HepG2 (cell line): ENCODE data around the gene TXNRD1. TPM values are rescaled to one million over a fixed set of nuclear protein-coding genes. Genes with fewer than 3 reads are reported as not detected.

Experiments
- ATAC-seq: fragments of 200-7000 bp; cut with Tn5 transposase; 3 replicates; pipeline ENCODE4 v1.9.1; 2020; ENCODE audit warnings: mild to moderate bottlenecking, moderate library complexity
- BruUV-seq: library from RNA; stranded (reverse); fragments of 400-500 nt; replicated peaks from 2 replicates; lab custom pipeline; 2021; lab: Mats Ljungman, UMichigan
- CTCF ChIA-PET: fragments of 300-600 bp; formaldehyde crosslinking; extraction: SDS; loops from one replicate; lab custom pipeline; 2021; ENCODE audit warnings: low total read pairs, inconsistent platforms, low intra/inter-chr PET ratio; lab: Yijun Ruan, JAX
- POLR2A ChIA-PET: fragments of 350-600 bp; sonication (Branson Sonifier 250); formaldehyde crosslinking; loops from one replicate; lab custom pipeline; 2020; ENCODE audit warnings: antibody characterized with exemption, inconsistent platforms; lab: Yijun Ruan, JAX
- DNase-seq: peaks from one replicate; pipeline ENCODE4 v3.0.0-alpha.2; 2015; ENCODE audit warnings: low spot score
- FAIRE-seq: peaks from 3 replicates; lab custom pipeline; 2011; peaks lifted over from hg19 to GRCh38; lab: Jason Lieb, UNC
- H2AFZ ChIP-seq: one replicate; pipeline ENCODE4 v1.6.1; 2011; ENCODE audit warnings: low read length, inconsistent platforms
- H3K27ac ChIP-seq: fragments of 300-600 bp; 3 replicates; pipeline ENCODE4 v1.8.0; 2011; ENCODE audit warnings: mixed run types, mild to moderate bottlenecking, mixed read lengths, low read length, inconsistent platforms; ENCODE audit not compliant: insufficient read depth; ENCODE audit errors: extremely low read length
- H3K27me3 ChIP-seq, 2 experiments: fragments of 200-600 bp in 1 of 2; 2 replicates in 1 of 2; 3 replicates in 1 of 2; pipeline versions ENCODE4 v1.6.0 to v1.8.0; 2011; ENCODE audit warnings: low read length in 2 of 2, mild to moderate bottlenecking in 2 of 2, moderate library complexity in 2 of 2, inconsistent platforms in 1 of 2; ENCODE audit not compliant: insufficient read depth in 2 of 2, control insufficient read depth in 1 of 2
- H3K36me3 ChIP-seq, 2 experiments: fragments of 200-600 bp in 1 of 2; replicated peaks in 1 of 2; 2 replicates in 1 of 2; 3 replicates in 1 of 2; pipeline versions ENCODE4 v1.5.1 to v1.8.0; 2011; ENCODE audit warnings: low read length in 2 of 2, inconsistent platforms in 1 of 2; ENCODE audit not compliant: insufficient read depth in 2 of 2, control insufficient read depth in 1 of 2
- H3K4me1 ChIP-seq: 2 replicates; pipeline ENCODE4 v1.5.1; 2012; ENCODE audit warnings: low read length, inconsistent platforms; ENCODE audit not compliant: insufficient read depth
- H3K4me2 ChIP-seq: 2 replicates; pipeline ENCODE4 v1.6.0; 2011; ENCODE audit warnings: low read depth, low read length, inconsistent platforms
- H3K4me3 ChIP-seq, 3 experiments: fragments of 200-600 bp in 1 of 3; sonication (generic), shearing (Covaris generic) in 1 of 3; replicated peaks in 1 of 3; 2 replicates each; pipeline ENCODE4 v1.5.1; 2011 to 2016; ENCODE audit warnings: low read length in 3 of 3, inconsistent platforms in 2 of 3, low read depth in 2 of 3, mild to moderate bottlenecking in 2 of 3, control low read depth in 1 of 3, mixed read lengths in 1 of 3; ENCODE audit not compliant: insufficient read depth in 1 of 3
- H3K79me2 ChIP-seq: one replicate; pipeline ENCODE4 v1.6.1; 2011; ENCODE audit warnings: low read length, inconsistent platforms; ENCODE audit not compliant: insufficient read depth
- H3K9ac ChIP-seq: 2 replicates; pipeline ENCODE4 v1.6.0; 2011; ENCODE audit warnings: mild to moderate bottlenecking, low read depth, low read length, inconsistent platforms; ENCODE audit not compliant: insufficient read depth
- H3K9me3 ChIP-seq: 2 replicates; pipeline ENCODE4 v1.5.1; 2012; ENCODE audit warnings: mild to moderate bottlenecking, low read length
- H4K20me1 ChIP-seq: 2 replicates; pipeline ENCODE4 v1.6.0; 2011; ENCODE audit warnings: inconsistent platforms, mild to moderate bottlenecking, low read length, moderate library complexity; ENCODE audit not compliant: insufficient read depth
- CCDC6 ChIP-seq: sonication (generic); formaldehyde crosslinking; IDR thresholded peaks from 2 replicates; pipeline ENCODE4 v1.8.1; 2022; ENCODE audit warnings: mild to moderate bottlenecking, missing genetic modification reagents, moderate library complexity
- E2F1 ChIP-seq: sonication (generic); formaldehyde crosslinking; IDR thresholded peaks from 2 replicates; pipeline ENCODE4 v1.5.0; 2020; ENCODE audit warnings: missing genetic modification reagents
- KAT8 ChIP-seq: IDR thresholded peaks from 2 replicates; pipeline ENCODE4 v1.6.1; 2016; ENCODE audit warnings: missing genetic modification reagents, missing compliant biosample characterization
- MED1 ChIP-seq: sonication (generic); formaldehyde crosslinking; IDR thresholded peaks from 2 replicates; pipeline ENCODE4 v1.4.0; 2020; ENCODE audit warnings: missing genetic modification reagents
- MYNN ChIP-seq: sonication (generic); formaldehyde crosslinking; IDR thresholded peaks from 2 replicates; pipeline ENCODE4 v1.4.0; 2020; ENCODE audit warnings: mild to moderate bottlenecking, low read depth, missing genetic modification reagents
- ONECUT2 ChIP-seq: sonication (generic); formaldehyde crosslinking; IDR thresholded peaks from 2 replicates; pipeline ENCODE4 v1.4.0; 2020; ENCODE audit warnings: missing genetic modification reagents
- TBX2 ChIP-seq: sonication (generic); formaldehyde crosslinking; IDR thresholded peaks from 2 replicates; pipeline ENCODE4 v1.5.0; 2020; ENCODE audit warnings: missing genetic modification reagents, mild to moderate bottlenecking, borderline replicate concordance
- TCF7 ChIP-seq: sonication (generic); IDR thresholded peaks from 2 replicates; pipeline ENCODE4 v1.6.1; 2016; ENCODE audit warnings: antibody characterized with exemption, low read depth
- U2AF2 ChIP-seq: fragments of 200-400 bp; formaldehyde crosslinking; IDR thresholded peaks from 2 replicates; pipeline ENCODE4 v1.6.1; 2017; ENCODE audit warnings: low read depth, mild to moderate bottlenecking, low read length
- ZNF292 ChIP-seq: sonication (generic); formaldehyde crosslinking; IDR thresholded peaks from 2 replicates; pipeline ENCODE4 v1.8.1; 2022; ENCODE audit warnings: mild to moderate bottlenecking, low read depth, missing genetic modification reagents, borderline replicate concordance
- ZNF34 ChIP-seq: sonication (generic); formaldehyde crosslinking; IDR thresholded peaks from 2 replicates; pipeline ENCODE4 v1.4.0; 2020; ENCODE audit warnings: mild to moderate bottlenecking, missing genetic modification reagents, borderline replicate concordance
- ZNF446 ChIP-seq: sonication (generic); formaldehyde crosslinking; IDR thresholded peaks from 2 replicates; pipeline ENCODE4 v1.5.0; 2020; ENCODE audit warnings: mild to moderate bottlenecking, missing genetic modification reagents
- ZNF570 ChIP-seq: sonication (generic); formaldehyde crosslinking; IDR thresholded peaks from 2 replicates; pipeline ENCODE4 v1.4.0; 2020; ENCODE audit warnings: mild to moderate bottlenecking, missing genetic modification reagents, borderline replicate concordance
- ZNF619 ChIP-seq: sonication (generic); formaldehyde crosslinking; IDR thresholded peaks from 2 replicates; pipeline ENCODE4 v1.4.0; 2020; ENCODE audit warnings: mild to moderate bottlenecking, missing genetic modification reagents
- ZNF672 ChIP-seq: sonication (generic); formaldehyde crosslinking; IDR thresholded peaks from 2 replicates; pipeline ENCODE4 v1.8.1; 2022; ENCODE audit warnings: missing genetic modification reagents
- ZSCAN22 ChIP-seq: sonication (generic); formaldehyde crosslinking; IDR thresholded peaks from 2 replicates; pipeline ENCODE4 v1.4.0; 2020; ENCODE audit warnings: mild to moderate bottlenecking, missing genetic modification reagents
- ZZZ3 ChIP-seq: sonication (generic); formaldehyde crosslinking; IDR thresholded peaks from 2 replicates; pipeline ENCODE4 v1.4.0; 2020; ENCODE audit warnings: missing genetic modification reagents, mild to moderate bottlenecking, borderline replicate concordance
- WGBS: methylation state at CpG from one replicate; pipeline ENCODE4 v1.1.6; 2017; ENCODE audit warnings: low lambda C conversion rate; 5-methylcytosine and 5-hydroxymethylcytosine counted together
- in situ Hi-C: cut with HindIII; loops from 2 replicates; pipeline ENCODE4 v1.10.0; 2017; ENCODE audit warnings: low pct_unique_long_range_greater_than_20kb; ENCODE audit not compliant: extremely low pct_ligation_motif_present
- intact Hi-C: fragments of 100-400 bp; cut with micrococcal nuclease; formaldehyde crosslinking; loops from one replicate; pipeline ENCODE4 v1.10.0; 2022; ENCODE audit not compliant: unreplicated experiment
- polyA plus RNA-seq, 8 experiments: library from polyadenylated mRNA; depleted of rRNA in 3 of 8; stranded (reverse) in 7 of 8; unstranded in 1 of 8; fragments of >200 nt; fragmentation: Illumina TruSeq in 4 of 8; extraction: Trizol in 4 of 8; gene quantifications; 2 replicates each; pipeline versions ENCODE4 v1.2.1 to v1.2.3, GENCODE V29; 2011 to 2016; ENCODE audit warnings: low read depth in 4 of 8, missing spikeins in 1 of 8, mixed read lengths in 1 of 8; ENCODE audit not compliant: insufficient read depth in 1 of 8
- total RNA-seq, 5 experiments: library from RNA; depleted of rRNA; stranded (reverse); fragments of >200 nt; fragmentation: Illumina TruSeq; extraction: Trizol; gene quantifications; 2 replicates each; pipeline ENCODE4 v1.2.3, GENCODE V29; 2016; ENCODE audit warnings: low read depth in 1 of 5

TXNRD1 gene
- total and polyA plus RNA-seq, 2 of the 13 experiments (the other 11 are each of a cell fraction or from before 2014, with no cell fraction given) = 54.0 to 190 TPM

DNA sequence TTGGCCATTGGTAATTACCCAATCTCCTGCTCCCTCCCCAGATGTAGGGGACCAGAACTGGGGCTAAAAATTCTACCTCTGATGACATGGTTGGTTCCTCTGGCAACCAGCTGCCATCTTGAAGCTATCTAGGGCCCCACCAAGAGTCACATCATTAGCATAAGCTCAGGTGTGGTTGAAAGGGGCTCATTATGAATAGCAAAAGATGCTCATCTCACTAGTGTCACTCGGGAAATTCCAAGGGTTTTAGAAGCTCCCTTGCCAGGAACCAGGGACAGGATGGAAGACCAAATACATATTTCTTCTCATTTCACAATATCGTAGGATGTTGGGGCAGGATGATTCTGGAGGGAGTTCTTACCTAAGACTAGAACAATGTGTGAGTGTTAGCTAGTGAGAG lies 126.6 kb downstream of the TXNRD1 start:
- H3K27ac ChIP-seq = no peak overlapping the region
- H3K4me1 ChIP-seq = no peaks in the 10 kb centered on the region
- H3K9me3 ChIP-seq = no peaks in the 10 kb centered on the region
- CTCF ChIA-PET = no interaction called here
- ATAC-seq (no peak), DNase-seq (no peak), FAIRE-seq (no peak)
- no peak for TF ChIP-seq ZSCAN22
- TF ChIP-seq MED1 (CRISPR knock-in tag) = no peak
- TF ChIP-seq E2F1 (CRISPR knock-in tag) = no peak
- TF ChIP-seq CCDC6 (CRISPR knock-in tag) = no peak
- TF ChIP-seq ZNF672 (CRISPR knock-in tag) = no peak
- no peak for TF ChIP-seq U2AF2
- TF ChIP-seq ZNF446 = no peak
- TF ChIP-seq ZNF570 = no peak
- TF ChIP-seq TBX2 (CRISPR knock-in tag) = no peak
- TF ChIP-seq MYNN (CRISPR knock-in tag) = no peak
- no peak for TF ChIP-seq ZNF292 (CRISPR knock-in tag)
- no peak for TF ChIP-seq ONECUT2 (CRISPR knock-in tag)
- TF ChIP-seq KAT8 (CRISPR knock-in tag) = no peak
- no peak for TF ChIP-seq ZNF34
- no peak for TF ChIP-seq TCF7
- TF ChIP-seq ZZZ3 (CRISPR knock-in tag) = no peak
- TF ChIP-seq ZNF619 (CRISPR knock-in tag) = no peak
- no peaks in the 10 kb centered on the region for H3K79me2 ChIP-seq
- H3K4me3 ChIP-seq = no peak overlapping the region
- POLR2A ChIA-PET = no interaction called here
- in situ Hi-C loops (no loop called here), intact Hi-C loops (no loop called here)
- 95% methylated on average over 2 of the region's 2 CpGs for WGBS
- H3K36me3 ChIP-seq = peaks cover 13 to 75% of the 10 kb centered on the region in 2 experiments
- no peak overlapping the region for H3K4me2 ChIP-seq
- H2AFZ ChIP-seq = no peak overlapping the region
- BruUV-seq = no TSS peak
- H3K27me3 ChIP-seq = no peaks in the 10 kb centered on the region
- H4K20me1 ChIP-seq = no peaks in the 10 kb centered on the region; the same call in 1 of the 2 replicates
- no peak overlapping the region for H3K9ac ChIP-seq
